Hepatocyte (in vitro differentiated cells): ENCODE data around the gene IKZF2.

ENCODE experiments used
- EZH2 ChIP-seq: fragments of 200-600 bp; sonication (generic); IDR thresholded peaks from 2 replicates; pipeline ENCODE4 v1.6.1; 2016; ENCODE audit warnings: antibody characterized with exemption, mild to moderate bottlenecking, borderline replicate concordance
- EZH2phosphoT487 ChIP-seq: fragments of 200-600 bp; sonication (generic); IDR thresholded peaks from one replicate; pipeline ENCODE4 v1.6.1; 2018; ENCODE audit warnings: antibody characterized with exemption, mild to moderate bottlenecking, low read depth, moderate library complexity; ENCODE audit not compliant: unreplicated experiment, severe bottlenecking
- TF ChIP-seq, protein P1 (sequence below): fragments of 200-600 bp; sonication (generic); IDR thresholded peaks from 2 replicates; pipeline ENCODE4 v1.5.1; 2016; ENCODE audit warnings: antibody characterized with exemption, mild to moderate bottlenecking; ENCODE audit not compliant: poor library complexity

DNA sequence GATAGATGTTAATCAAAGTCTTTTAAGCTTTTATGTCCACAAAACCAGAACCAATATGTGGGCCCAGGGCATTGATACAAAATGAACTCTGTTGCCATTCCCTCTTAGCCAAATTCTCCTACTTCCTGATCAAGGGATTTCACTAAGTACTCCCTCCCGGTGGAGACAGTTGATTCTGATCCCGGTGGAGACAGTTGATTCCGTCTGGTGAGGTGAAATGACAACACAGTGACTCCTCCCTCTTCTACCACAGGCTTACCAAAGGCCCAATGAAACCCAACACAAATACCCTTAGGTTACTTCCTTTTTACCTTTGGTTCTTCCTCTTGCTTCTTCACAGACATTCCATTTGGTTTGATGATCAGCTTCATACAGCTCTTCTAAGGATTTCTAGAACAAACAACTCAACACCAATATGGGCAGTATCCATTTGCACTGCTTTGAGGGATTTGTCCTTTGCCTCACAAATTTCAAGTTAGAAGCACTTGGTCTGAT lies 153.8 kb downstream of the IKZF2 start:
- TF ChIP-seq, protein P1, sequence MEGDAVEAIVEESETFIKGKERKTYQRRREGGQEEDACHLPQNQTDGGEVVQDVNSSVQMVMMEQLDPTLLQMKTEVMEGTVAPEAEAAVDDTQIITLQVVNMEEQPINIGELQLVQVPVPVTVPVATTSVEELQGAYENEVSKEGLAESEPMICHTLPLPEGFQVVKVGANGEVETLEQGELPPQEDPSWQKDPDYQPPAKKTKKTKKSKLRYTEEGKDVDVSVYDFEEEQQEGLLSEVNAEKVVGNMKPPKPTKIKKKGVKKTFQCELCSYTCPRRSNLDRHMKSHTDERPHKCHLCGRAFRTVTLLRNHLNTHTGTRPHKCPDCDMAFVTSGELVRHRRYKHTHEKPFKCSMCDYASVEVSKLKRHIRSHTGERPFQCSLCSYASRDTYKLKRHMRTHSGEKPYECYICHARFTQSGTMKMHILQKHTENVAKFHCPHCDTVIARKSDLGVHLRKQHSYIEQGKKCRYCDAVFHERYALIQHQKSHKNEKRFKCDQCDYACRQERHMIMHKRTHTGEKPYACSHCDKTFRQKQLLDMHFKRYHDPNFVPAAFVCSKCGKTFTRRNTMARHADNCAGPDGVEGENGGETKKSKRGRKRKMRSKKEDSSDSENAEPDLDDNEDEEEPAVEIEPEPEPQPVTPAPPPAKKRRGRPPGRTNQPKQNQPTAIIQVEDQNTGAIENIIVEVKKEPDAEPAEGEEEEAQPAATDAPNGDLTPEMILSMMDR = no peak
- TF ChIP-seq EZH2 (no peak), EZH2phosphoT487 (no peak)
